K562 (cell line): ENCODE measurements around the gene GJC2. TPM values are rescaled to one million over a fixed set of nuclear protein-coding genes. Genes with fewer than 3 reads are reported as not detected.

Experiments used
- ARID2 ChIP-seq: fragments of 450-650 bp; IDR thresholded peaks from 2 replicates; pipeline ENCODE4 v1.6.1; 2017; ENCODE audit warnings: antibody characterized with exemption, mild to moderate bottlenecking
- BRF1 ChIP-seq: IDR thresholded peaks from 3 replicates; pipeline ENCODE4 v1.6.1; 2011; ENCODE audit warnings: borderline replicate concordance, mild to moderate bottlenecking; ENCODE audit not compliant: insufficient read length; ENCODE audit errors: extremely low read depth
- CBFA2T2 ChIP-seq: fragments of 450-650 bp; conservative IDR thresholded peaks from 2 replicates; pipeline ENCODE4 v1.6.1; 2017; ENCODE audit warnings: mild to moderate bottlenecking
- CEBPG ChIP-seq, 3 experiments: fragments of 200-800 bp in 1 of 3; sonication (Bioruptor generic) in 1 of 3; sonication (generic) in 1 of 3; formaldehyde crosslinking in 1 of 3; IDR thresholded peaks in 2 of 3; conservative IDR thresholded peaks in 1 of 3; 2 replicates each; pipeline versions ENCODE4 v1.6.1 to v1.8.0; 2016 to 2022; ENCODE audit warnings: missing compliant biosample characterization in 2 of 3, missing genetic modification characterization in 2 of 3, mild to moderate bottlenecking in 1 of 3, missing genetic modification reagents in 1 of 3
- CHD7 ChIP-seq: fragments of 200-600 bp; sonication (generic); IDR thresholded peaks from one replicate; pipeline ENCODE4 v1.6.1; 2012; ENCODE audit warnings: mild to moderate bottlenecking, low read depth, low read length, inconsistent platforms
- E4F1 ChIP-seq: fragments of 250-450 bp; sonication (Bioruptor Pico); IDR thresholded peaks from 2 replicates; pipeline ENCODE4 v1.5.0; 2021; ENCODE audit warnings: mild to moderate bottlenecking, borderline replicate concordance
- HMG20B ChIP-seq: fragments of 250-450 bp; sonication (Bioruptor Pico); IDR thresholded peaks from 2 replicates; pipeline ENCODE4 v1.5.0; 2021; ENCODE audit warnings: mild to moderate bottlenecking
- KLF10 ChIP-seq: fragments of 250-450 bp; sonication (Bioruptor Pico); IDR thresholded peaks from 2 replicates; pipeline ENCODE4 v1.6.1; 2021; ENCODE audit warnings: matching md5 sums
- MAFF ChIP-seq: IDR thresholded peaks from 2 replicates; pipeline ENCODE4 v1.6.1; 2012; ENCODE audit warnings: low read length, improper control_type of control experiment
- NFE2L1 ChIP-seq: fragments of 450-650 bp; IDR thresholded peaks from 2 replicates; pipeline ENCODE4 v1.6.1; 2016; ENCODE audit warnings: missing genetic modification characterization, low read depth, mild to moderate bottlenecking, missing compliant biosample characterization, moderate library complexity, borderline replicate concordance
- RNF2 ChIP-seq: sonication (generic); IDR thresholded peaks from 2 replicates; pipeline ENCODE4 v1.6.1; 2016
- TCF15 ChIP-seq: fragments of 250-450 bp; sonication (Bioruptor Pico); IDR thresholded peaks from 2 replicates; pipeline ENCODE4 v1.8.0; 2022; ENCODE audit warnings: moderate library complexity, mild to moderate bottlenecking, inconsistent platforms
- ZNF274 ChIP-seq: IDR thresholded peaks from 2 replicates; pipeline ENCODE4 v1.6.1; 2011; ENCODE audit warnings: low read depth, mild to moderate bottlenecking, low read length, moderate library complexity, borderline replicate concordance
- ZNF699 ChIP-seq: fragments of 250-450 bp; sonication (Bioruptor Pico); IDR thresholded peaks from 2 replicates; pipeline ENCODE4 v1.8.0; 2021; ENCODE audit warnings: mild to moderate bottlenecking, moderate library complexity; ENCODE audit not compliant: insufficient replicate concordance
- polyA plus RNA-seq, 8 experiments: library from polyadenylated mRNA; depleted of rRNA in 4 of 8; stranded (reverse) in 5 of 8; unstranded in 3 of 8; fragments of >200 nt; fragmentation: Nextera tagmentation in 2 of 8; fragmentation: Illumina TruSeq in 1 of 8; extraction: Ambion mirVana in 2 of 8; extraction: Trizol in 1 of 8; gene quantifications; 2 replicates each; pipeline versions ENCODE4 v1.2.1 to v1.2.3, GENCODE V29; 2011 to 2014; ENCODE audit warnings: inconsistent platforms in 1 of 8, missing spikeins in 1 of 8
- total RNA-seq, 7 experiments: library from RNA; depleted of rRNA in 6 of 7; stranded (reverse); fragments of >200 nt in 6 of 7; fragmentation: Illumina TruSeq in 2 of 7; extraction: Trizol in 2 of 7; gene quantifications; 2 replicates each; pipeline versions ENCODE4 v1.2.1 to v1.2.3, GENCODE V29; 2011 to 2021; ENCODE audit warnings: low replicate concordance in 1 of 7

GJC2 gene
- total and polyA plus RNA-seq, 9 of the 15 experiments (the other 6 are each of a cell fraction or from before 2014, with no cell fraction given): 0.03 to 0.62 (median 0.11) TPM; not detected in 2

GRCh38 chr1:228198977-228199590 is 49.4 kb downstream of the GJC2 start (continued):
- no peak for TF ChIP-seq E4F1
- TF ChIP-seq HMG20B (CRISPR knock-in tag): no peak
- no peak for TF ChIP-seq ZNF699 (CRISPR knock-in tag)
- no peak for TF ChIP-seq ZNF274
- TF ChIP-seq CHD7: no peak
- no peak for TF ChIP-seq CEBPG (CRISPR knock-in tag; IDR thresholded peaks at IDR 0.05)
- no peak for TF ChIP-seq CEBPG (tag; conservative IDR thresholded peaks at IDR 0.05 in 1 of 2, IDR thresholded peaks at IDR 0.05 in 1 of 2)
- no peak for TF ChIP-seq CBFA2T2
- no peak for TF ChIP-seq TCF15 (CRISPR knock-in tag)
- TF ChIP-seq NFE2L1: no peak
- TF ChIP-seq RNF2: no peak
- TF ChIP-seq BRF1: no peak
- no peak for TF ChIP-seq KLF10 (CRISPR knock-in tag)
- TF ChIP-seq MAFF: no peak; the same call in none of the 2 replicates
- TF ChIP-seq ARID2: no peak
